CD4-positive, CD25-positive, alpha-beta regulatory T cell (primary cell): Measurements from ENCODE around the gene RUVBL1. TPM values are rescaled to one million over a fixed set of nuclear protein-coding genes. Genes with fewer than 3 reads are reported as not detected.
A peak's percentile ranks its signal among the peaks of the same experiment; 100 is the strongest.

Experiments
- ATAC-seq, 2 donors: fragments of 150-1000 bp; cut with Tn5 transposase; one replicate each; pipeline ENCODE4 v1.10.0; 2021; ENCODE audit warnings: low read depth in 2 of 2, moderate number of reproducible peaks in 2 of 2, moderate library complexity in 1 of 2
- DNase-seq, 3 donors: peaks; one replicate each; pipeline versions ENCODE4 v3.0.0 to v3.0.0-alpha.2; 2012 to 2022; ENCODE audit warnings: mixed read lengths in 1 of 3
- H3K27ac ChIP-seq: one replicate; pipeline ENCODE4 v1.7.0; 2013; ENCODE audit warnings: mild to moderate bottlenecking, low read length; ENCODE audit not compliant: insufficient read depth, poor library complexity, severe bottlenecking
- H3K27me3 ChIP-seq: one replicate; pipeline ENCODE4 v1.7.0; 2013; ENCODE audit warnings: low read length; ENCODE audit not compliant: control insufficient read depth, insufficient read depth
- H3K36me3 ChIP-seq: one replicate; pipeline ENCODE4 v1.7.0; 2013; ENCODE audit warnings: mild to moderate bottlenecking, low read length, moderate library complexity; ENCODE audit not compliant: control insufficient read depth, insufficient read depth
- H3K4me1 ChIP-seq: 2 replicates; pipeline ENCODE4 v1.7.0; 2013; ENCODE audit warnings: mild to moderate bottlenecking, low read length; ENCODE audit not compliant: insufficient read depth, control insufficient read depth, poor library complexity, severe bottlenecking
- H3K4me3 ChIP-seq: one replicate; pipeline ENCODE4 v1.7.0; 2013; ENCODE audit warnings: low read depth, mild to moderate bottlenecking, low read length, moderate library complexity
- H3K9me3 ChIP-seq, 2 experiments: 1 replicate in 1 of 2; 2 replicates in 1 of 2; pipeline ENCODE4 v1.7.0; 2013; ENCODE audit warnings: low read length in 2 of 2, mild to moderate bottlenecking in 1 of 2, moderate library complexity in 1 of 2; ENCODE audit not compliant: control insufficient read depth in 2 of 2
- H3K27ac Mint-ChIP-seq, 3 donors: one replicate each; pipeline ENCODE4 v1.8.0; 2020 to 2022; ENCODE audit warnings: mild to moderate bottlenecking in 3 of 3, mixed read lengths in 3 of 3, moderate library complexity in 2 of 3
- H3K27me3 Mint-ChIP-seq: one replicate; pipeline ENCODE4 v1.8.0; 2022; ENCODE audit warnings: mild to moderate bottlenecking, mixed read lengths
- H3K36me3 Mint-ChIP-seq: one replicate; pipeline ENCODE4 v1.8.0; 2020; ENCODE audit warnings: mixed read lengths
- H3K4me1 Mint-ChIP-seq, 4 donors: one replicate each; pipeline ENCODE4 v1.8.0; 2020 to 2022; ENCODE audit warnings: mixed read lengths in 4 of 4, mild to moderate bottlenecking in 1 of 4
- H3K4me3 Mint-ChIP-seq, 4 donors: one replicate each; pipeline ENCODE4 v1.8.0; 2020 to 2022; ENCODE audit warnings: mild to moderate bottlenecking in 4 of 4, mixed read lengths in 4 of 4, moderate library complexity in 3 of 4
- H3K9me3 Mint-ChIP-seq, 7 donors: one replicate each; pipeline ENCODE4 v1.8.0; 2020 to 2022; ENCODE audit warnings: mixed read lengths in 7 of 7, mild to moderate bottlenecking in 3 of 7, moderate library complexity in 2 of 7
- polyA plus RNA-seq, 4 donors: library from polyadenylated mRNA; unstranded; fragments of 300-500 nt; fragmentation: Illumina TruSeq; gene quantifications; one replicate each; pipeline ENCODE4 v1.2.3, GENCODE V29; 2021
- total RNA-seq: library from RNA; stranded (reverse); gene quantifications from one replicate; pipeline ENCODE4 v1.2.3, GENCODE V29; 2022

The RUVBL1 gene
- total and polyA plus RNA-seq, 5 donors from 2014 or later: 22.9 to 88.2 (median 78.3) TPM

DNA sequence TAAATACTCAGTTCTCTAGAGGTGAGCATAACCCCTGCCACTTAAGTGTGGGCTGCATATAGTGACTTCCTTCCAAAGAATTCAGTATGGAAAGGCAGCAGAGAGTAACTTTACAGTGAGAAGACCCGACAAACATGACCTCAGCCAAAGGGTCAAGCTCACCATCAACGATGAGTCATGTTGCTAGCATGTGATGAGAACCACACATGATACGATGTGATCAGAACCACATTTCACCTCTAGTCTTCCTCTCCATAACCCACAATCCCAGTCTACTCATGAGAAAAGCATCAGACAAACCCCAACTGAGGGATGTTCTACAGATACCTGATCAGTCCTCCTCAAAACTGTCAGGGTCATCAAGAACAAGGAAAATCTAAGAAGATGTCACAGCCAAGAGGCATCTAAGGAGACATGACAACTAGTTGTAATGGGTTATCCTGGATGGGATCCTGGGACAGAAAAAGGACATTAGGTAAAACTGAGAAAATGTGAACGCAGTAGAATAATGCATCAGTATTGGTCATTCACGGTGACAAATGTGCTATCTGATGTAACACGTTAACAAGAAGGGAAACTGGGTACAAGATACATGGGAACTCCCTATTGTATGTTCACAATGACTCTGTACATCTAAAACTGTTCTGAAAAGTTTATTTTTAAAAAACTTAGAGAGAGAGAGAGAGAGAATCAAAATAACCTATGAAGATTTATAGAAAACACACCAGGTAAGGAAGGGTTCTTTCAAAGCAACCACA, 43.1 kb downstream of the RUVBL1 start:
- H3K27ac ChIP-seq: no peak overlapping the region
- peaks cover 64% of the 10 kb centered on the region for H3K36me3 ChIP-seq
- peaks cover 17% of the 10 kb centered on the region for H3K4me1 ChIP-seq
- H3K4me3 ChIP-seq: no peak overlapping the region
- H3K27me3 ChIP-seq: no peaks in the 10 kb centered on the region
- DNase-seq (no peak), ATAC-seq (no peak)
- H3K36me3 Mint-ChIP-seq: peaks cover 66% of the 10 kb centered on the region
- peaks cover 0 to 15% (median 0%) of the 10 kb centered on the region in 4 donors for H3K4me1 Mint-ChIP-seq
- no peaks in the 10 kb centered on the region for H3K9me3 Mint-ChIP-seq
- peak overlapping the region in 1 of 4 donors; percentile 44 for H3K4me3 Mint-ChIP-seq
- no peak overlapping the region for H3K27ac Mint-ChIP-seq
- H3K27me3 Mint-ChIP-seq: peaks cover 8% of the 10 kb centered on the region
- no peaks in the 10 kb centered on the region for H3K9me3 ChIP-seq

DNA sequence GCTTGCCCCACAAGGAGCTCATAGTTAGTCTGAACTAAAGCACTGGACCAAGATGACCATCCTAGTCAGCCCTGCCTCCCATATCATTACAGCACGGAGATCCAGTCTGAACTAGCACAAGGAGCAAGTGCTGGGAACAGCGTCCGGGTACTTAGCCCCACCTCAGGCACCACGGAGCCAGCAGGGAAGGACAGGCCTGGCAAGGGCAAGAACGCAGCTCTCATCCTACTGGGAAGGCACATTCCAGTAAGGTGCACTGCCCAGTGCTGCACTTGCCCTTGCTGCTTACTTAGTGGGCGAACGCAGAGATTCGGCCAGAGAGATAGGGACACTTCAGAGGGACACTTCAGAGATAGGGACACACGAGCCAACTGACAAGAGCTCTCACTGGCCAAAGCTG, 43.8 kb downstream of the RUVBL1 start:
- DNase-seq: no peak
- peak overlapping the region in 1 of 4 donors; percentile 21 for H3K4me3 Mint-ChIP-seq
- no peak overlapping the region for H3K27ac Mint-ChIP-seq
- Histone ChIP-seq H3K9me3 (no peaks in the 10 kb centered on the region), H3K27ac (no peak overlapping the region), H3K27me3 (no peaks in the 10 kb centered on the region), H3K4me3 (no peak overlapping the region), H3K4me1 (peaks cover 22% of the 10 kb centered on the region), H3K36me3 (peaks cover 57% of the 10 kb centered on the region)
- H3K4me1 Mint-ChIP-seq: peaks cover 0 to 19% (median under 1%) of the 10 kb centered on the region in 4 donors
- H3K36me3 Mint-ChIP-seq: peaks cover 60% of the 10 kb centered on the region
- no peaks in the 10 kb centered on the region for H3K9me3 Mint-ChIP-seq
- peaks cover 8% of the 10 kb centered on the region for H3K27me3 Mint-ChIP-seq
- no peak for ATAC-seq

DNA sequence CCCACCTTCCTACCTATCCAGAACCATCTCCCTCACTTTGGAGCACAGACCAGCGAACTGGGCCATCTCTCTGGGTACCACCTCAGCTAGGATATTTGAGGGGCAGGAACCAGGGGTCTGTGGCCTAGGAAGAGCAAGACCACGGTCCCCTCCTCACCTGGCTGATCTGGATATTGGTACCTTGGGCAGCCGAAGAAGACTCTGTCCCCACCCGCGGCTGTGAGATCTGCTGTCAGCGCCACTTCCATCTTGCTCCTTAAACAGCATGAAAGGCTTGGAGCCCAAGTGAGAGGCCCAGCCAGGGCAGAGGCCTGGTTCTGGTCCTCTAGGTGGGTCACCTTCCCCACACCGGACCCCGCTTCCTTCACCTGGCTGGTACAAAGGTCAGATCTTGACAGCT, 44.7 kb downstream of the RUVBL1 start:
- peaks cover 22% of the 10 kb centered on the region for H3K4me1 ChIP-seq
- H3K27me3 ChIP-seq: no peaks in the 10 kb centered on the region
- no peak overlapping the region for H3K4me3 ChIP-seq
- Mint-ChIP-seq H3K27me3 (peaks cover 8% of the 10 kb centered on the region), H3K9me3 (no peaks in the 10 kb centered on the region), H3K4me1 (peaks cover 0 to 20% (median 2%) of the 10 kb centered on the region in 4 donors), H3K4me3 (peak overlapping the region in 2 of 4 donors; percentile 37 to 38), H3K27ac (no peak overlapping the region), H3K36me3 (peaks cover 53% of the 10 kb centered on the region)
- ATAC-seq: no peak
- DNase-seq: no peak
- H3K36me3 ChIP-seq: peaks cover 48% of the 10 kb centered on the region
- H3K9me3 ChIP-seq: no peaks in the 10 kb centered on the region
- H3K27ac ChIP-seq: no peak overlapping the region

DNA sequence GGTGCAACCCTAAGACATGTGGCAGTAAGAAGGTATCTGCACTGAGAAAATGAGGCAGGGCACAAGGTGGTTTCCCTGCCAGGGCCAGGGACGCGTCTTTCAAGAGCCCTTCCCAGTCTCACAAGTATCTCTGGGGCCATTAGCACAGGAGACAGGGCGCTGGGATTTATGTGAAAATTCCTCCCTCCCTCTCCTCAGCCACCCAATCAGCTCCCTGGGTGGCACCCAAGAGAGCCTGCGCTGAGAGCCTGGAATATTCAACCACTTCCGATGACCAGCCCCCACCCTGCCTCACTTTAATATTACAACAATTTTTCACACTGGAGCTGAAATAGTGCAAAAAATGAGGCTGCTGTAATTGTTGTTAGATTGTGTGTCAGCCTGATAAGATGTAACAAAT, 45.3 kb downstream of the RUVBL1 start:
- H3K27ac ChIP-seq: no peak overlapping the region
- DNase-seq (no peak), ATAC-seq (no peak)
- H3K9me3 ChIP-seq: no peaks in the 10 kb centered on the region
- peaks cover 0 to 20% (median 4%) of the 10 kb centered on the region in 4 donors for H3K4me1 Mint-ChIP-seq
- peaks cover 53% of the 10 kb centered on the region for H3K36me3 Mint-ChIP-seq
- H3K4me3 Mint-ChIP-seq: peak overlapping the region in 2 of 4 donors; percentile 37 to 71
- H3K27ac Mint-ChIP-seq: peak overlapping the region in 2 of 3 donors; percentile 17 to 25
- H3K27me3 ChIP-seq: no peaks in the 10 kb centered on the region
- peaks cover 8% of the 10 kb centered on the region for H3K27me3 Mint-ChIP-seq
- H3K36me3 ChIP-seq: peaks cover 44% of the 10 kb centered on the region
- no peak overlapping the region for H3K4me3 ChIP-seq
- peaks cover 22% of the 10 kb centered on the region for H3K4me1 ChIP-seq
- H3K9me3 Mint-ChIP-seq: no peaks in the 10 kb centered on the region

DNA sequence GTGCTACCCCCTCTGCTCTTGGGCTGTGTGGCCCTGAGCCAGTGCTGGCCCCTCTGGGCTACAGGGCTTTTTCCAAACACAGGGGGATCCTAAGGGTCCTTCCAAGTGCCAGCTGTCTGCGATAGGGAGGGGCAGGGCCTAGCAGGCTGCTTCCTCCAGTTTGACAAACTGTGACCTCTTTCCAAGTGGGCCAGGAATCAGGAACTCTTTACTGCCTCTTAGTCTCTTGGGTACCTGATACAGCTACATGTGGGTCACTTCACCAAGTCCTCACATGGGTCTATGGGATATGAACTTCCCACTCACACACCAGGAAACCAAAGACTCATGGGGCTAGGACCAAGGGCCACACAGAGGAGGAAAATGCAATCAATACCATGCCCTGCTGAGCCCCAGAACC, 45.9 kb downstream of the RUVBL1 start:
- no peak for DNase-seq
- Mint-ChIP-seq H3K27ac (peak overlapping the region in 1 of 3 donors; percentile 17), H3K9me3 (no peaks in the 10 kb centered on the region), H3K4me3 (peak overlapping the region; percentile 14 to 71 (median 45)), H3K27me3 (peaks cover 8% of the 10 kb centered on the region), H3K4me1 (peaks cover 0 to 20% (median 4%) of the 10 kb centered on the region in 4 donors), H3K36me3 (peaks cover 47% of the 10 kb centered on the region)
- H3K36me3 ChIP-seq: peaks cover 37% of the 10 kb centered on the region
- H3K9me3 ChIP-seq: no peaks in the 10 kb centered on the region
- no peak overlapping the region for H3K4me3 ChIP-seq
- peaks cover 22% of the 10 kb centered on the region for H3K4me1 ChIP-seq
- H3K27ac ChIP-seq: no peak overlapping the region
- no peaks in the 10 kb centered on the region for H3K27me3 ChIP-seq
- ATAC-seq: no peak

DNA sequence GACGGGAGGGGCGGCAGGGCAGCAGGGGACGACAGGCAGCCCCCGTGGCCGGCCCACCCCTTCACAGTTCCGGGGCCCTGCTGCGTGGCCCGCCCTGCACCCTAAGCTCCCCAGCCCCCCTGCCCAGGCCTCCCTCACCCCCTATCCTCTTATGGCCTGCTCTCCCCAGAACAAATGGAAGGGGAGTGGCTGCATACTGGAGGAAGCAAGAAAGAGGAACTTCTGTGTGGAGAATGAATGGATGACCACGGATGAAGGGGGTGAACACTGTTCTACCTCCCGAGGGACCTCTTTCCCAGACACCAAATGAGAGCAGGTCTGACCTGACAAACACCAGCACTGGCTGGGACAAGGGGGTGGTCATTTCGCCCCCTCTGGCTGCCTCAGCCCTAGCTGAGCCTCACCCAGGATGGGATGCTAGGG, 46.4 kb downstream of the RUVBL1 start:
- Histone ChIP-seq H3K9me3 (no peaks in the 10 kb centered on the region), H3K36me3 (peaks cover 35% of the 10 kb centered on the region), H3K27ac (no peak overlapping the region), H3K4me1 (peaks cover 22% of the 10 kb centered on the region), H3K27me3 (no peaks in the 10 kb centered on the region), H3K4me3 (no peak overlapping the region)
- H3K4me3 Mint-ChIP-seq: peak overlapping the region; percentile 36 to 84 (median 62)
- no peak for ATAC-seq
- DNase-seq: no peak
- H3K9me3 Mint-ChIP-seq: no peaks in the 10 kb centered on the region
- peaks cover 8% of the 10 kb centered on the region for H3K27me3 Mint-ChIP-seq
- H3K4me1 Mint-ChIP-seq: peaks cover 0 to 20% (median 4%) of the 10 kb centered on the region in 4 donors
- H3K36me3 Mint-ChIP-seq: peaks cover 43% of the 10 kb centered on the region
- H3K27ac Mint-ChIP-seq: peak overlapping the region in 1 of 3 donors; percentile 17

DNA sequence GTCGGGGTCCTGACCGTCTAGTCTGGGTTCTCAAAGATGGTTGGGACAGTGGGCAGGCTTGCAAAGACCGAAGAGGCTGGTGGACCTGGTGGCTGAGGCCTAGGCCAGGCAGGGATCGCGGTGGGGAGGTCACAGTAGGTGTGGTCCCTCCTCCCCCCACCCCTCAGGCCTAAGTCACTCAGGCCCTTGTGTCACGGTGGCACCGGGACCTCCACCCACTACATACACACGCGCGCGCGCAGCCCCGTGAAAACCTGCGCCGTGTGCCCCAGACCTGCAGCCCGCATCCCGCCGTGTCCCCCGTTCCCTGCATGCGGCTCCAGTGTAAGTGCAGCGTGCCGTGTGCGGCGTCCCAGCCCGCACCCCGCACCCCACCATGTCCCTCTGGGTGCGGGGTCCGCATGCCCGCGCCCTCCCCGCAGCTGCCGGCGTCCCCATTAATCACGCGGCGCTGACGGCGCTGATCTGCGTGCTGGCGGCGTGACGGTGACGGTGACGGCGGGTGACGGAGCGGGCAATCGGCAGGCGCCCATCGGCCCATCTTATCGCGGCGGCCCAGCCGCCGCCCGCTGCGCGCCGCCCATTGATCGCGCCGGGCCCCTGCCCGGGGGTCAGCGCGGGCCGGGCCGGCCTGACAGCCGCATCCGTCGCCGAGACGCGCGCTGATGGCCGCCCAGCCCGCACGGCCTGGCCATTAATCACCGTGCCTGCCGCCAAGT, 47.0 kb downstream of the RUVBL1 start:
- Histone ChIP-seq H3K9me3 (no peaks in the 10 kb centered on the region), H3K4me3 (no peak overlapping the region), H3K4me1 (peaks cover 22% of the 10 kb centered on the region), H3K36me3 (peaks cover 33% of the 10 kb centered on the region), H3K27me3 (no peaks in the 10 kb centered on the region), H3K27ac (no peak overlapping the region)
- DNase-seq (peak; percentile 30 to 45 (median 42)), ATAC-seq (peak; percentile 19 to 20)
- H3K4me3 Mint-ChIP-seq: peak overlapping the region; percentile 32 to 80 (median 60)
- peaks cover 37% of the 10 kb centered on the region for H3K36me3 Mint-ChIP-seq
- H3K27ac Mint-ChIP-seq: no peak overlapping the region
- H3K9me3 Mint-ChIP-seq: no peaks in the 10 kb centered on the region
- peaks cover 0 to 20% (median 4%) of the 10 kb centered on the region in 4 donors for H3K4me1 Mint-ChIP-seq
- peaks cover 8% of the 10 kb centered on the region for H3K27me3 Mint-ChIP-seq
